GM18867 (cell line): ENCODE results near the gene PRUNE1.
A peak's percentile ranks its signal among the peaks of the same experiment; 100 is the strongest.

ENCODE experiments used
- ATAC-seq: cut with Tn5 transposase; IDR thresholded peaks from one replicate; pipeline ENCODE4 v1.9.1; 2021; ENCODE audit warnings: mild to moderate bottlenecking, moderate library complexity; ENCODE audit not compliant: unreplicated experiment

Gene PRUNE1

DNA sequence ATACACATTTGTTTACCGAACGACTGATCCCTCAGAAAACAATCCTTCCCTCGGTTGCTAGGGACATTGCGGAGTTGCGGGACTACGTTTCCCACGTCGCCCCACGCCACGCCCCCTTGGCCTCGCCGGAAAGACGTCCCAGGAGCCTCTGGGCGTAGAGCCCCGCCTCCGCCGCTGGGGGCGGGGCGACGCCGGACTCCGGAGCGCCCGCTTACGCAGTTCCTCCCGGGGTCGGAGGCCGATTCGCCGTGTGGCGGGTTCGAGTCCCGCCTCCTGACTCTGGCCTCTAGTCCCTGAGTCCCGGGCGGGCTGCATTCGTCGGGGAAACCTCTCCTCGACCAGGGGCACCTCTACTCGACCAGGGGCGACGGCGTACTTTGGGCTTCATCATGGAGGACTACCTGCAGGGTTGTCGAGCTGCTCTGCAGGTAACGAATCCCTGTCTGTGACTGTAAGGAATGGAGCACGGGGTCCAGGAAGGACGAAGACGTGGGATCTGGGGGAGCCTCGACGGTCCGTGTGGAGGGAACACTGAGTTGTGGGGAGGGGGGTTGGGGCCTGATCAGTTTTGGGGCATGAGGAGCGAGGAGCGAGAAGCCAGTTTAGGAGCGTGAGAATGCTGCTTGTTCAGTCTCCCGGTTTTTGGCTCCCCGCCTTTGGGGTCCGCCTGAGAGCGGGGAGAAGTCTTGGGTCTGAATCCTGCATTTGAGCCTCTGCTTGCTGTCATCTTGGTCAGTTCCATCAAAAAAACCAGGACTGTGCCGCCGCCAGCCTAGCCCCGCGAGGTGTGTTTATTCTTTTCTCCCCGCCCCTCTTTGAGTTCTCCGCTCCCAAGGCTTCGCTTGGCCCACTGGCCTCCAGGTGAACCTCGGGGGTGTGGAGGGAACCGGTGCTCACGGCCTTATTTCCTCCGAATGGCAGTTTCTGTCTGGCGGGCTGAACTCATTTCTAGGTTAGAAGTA is at the start of gene PRUNE1:
Gene PRUNE1, plus strand, starts transcription at position 206 of the 962 bp plus-strand sequence. Its CDS starts 184 bp downstream, at position 390.
- ATAC-seq, result peak; percentile 81

DNA sequence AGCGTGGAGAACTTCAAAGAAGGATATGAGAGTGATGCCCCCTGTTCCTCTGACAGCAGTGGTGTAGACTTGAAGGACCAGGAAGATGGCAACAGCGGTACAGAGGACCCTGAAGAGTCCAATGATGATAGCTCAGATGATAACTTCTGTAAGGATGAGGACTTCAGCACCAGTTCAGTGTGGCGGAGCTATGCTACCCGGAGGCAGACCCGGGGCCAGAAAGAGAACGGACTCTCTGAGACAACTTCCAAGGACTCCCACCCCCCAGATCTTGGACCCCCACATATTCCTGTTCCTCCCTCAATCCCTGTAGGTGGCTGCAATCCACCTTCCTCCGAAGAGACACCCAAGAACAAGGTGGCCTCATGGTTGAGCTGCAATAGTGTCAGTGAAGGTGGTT is 47.6 kb upstream of the PRUNE1 start:
- no peak for ATAC-seq

DNA sequence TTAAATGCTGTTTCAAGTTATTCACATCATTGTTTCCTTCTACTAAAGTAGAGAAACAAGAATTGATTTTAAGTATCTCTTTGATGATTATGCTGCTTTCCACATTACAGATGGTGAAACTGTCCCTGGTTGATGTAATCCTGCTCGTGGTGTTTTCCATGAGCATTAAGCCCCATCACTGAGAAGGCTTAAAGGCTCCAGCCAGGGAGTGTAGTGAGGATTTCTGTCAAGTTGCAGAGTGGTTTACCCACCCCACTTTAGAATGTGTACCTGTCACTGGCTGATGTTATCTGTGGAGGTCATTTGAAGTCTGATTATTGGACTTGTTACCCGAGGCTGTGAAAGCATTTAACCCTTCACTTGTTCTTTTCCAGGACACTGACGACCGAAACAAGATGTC is 46.5 kb upstream of the PRUNE1 start:
- no peak for ATAC-seq

GRCh38 chr1:150963321-150964163 is 44.7 kb upstream of the PRUNE1 start:
- ATAC-seq, result no peak

DNA sequence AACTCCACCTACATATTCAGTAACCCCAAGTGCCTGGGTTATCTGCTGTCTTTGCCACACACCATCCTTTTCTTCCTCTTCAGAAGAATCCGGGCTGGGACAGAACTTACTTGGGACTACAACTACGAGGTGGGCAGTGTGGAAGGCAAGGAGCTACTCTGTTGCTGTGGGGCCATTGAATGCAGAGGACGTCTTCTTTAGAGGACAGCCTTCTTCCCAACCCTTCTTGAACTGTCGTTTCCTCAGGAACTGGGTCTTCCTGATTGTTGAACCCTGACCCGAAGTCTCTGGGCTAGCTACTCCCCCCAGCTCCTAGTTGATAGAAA is 44.1 kb upstream of the PRUNE1 start:
- no peak for ATAC-seq

- ATAC-seq, result no peak
Observed at GRCh38 chr1:150965605-150966004, 42.6 kb upstream of the PRUNE1 start.

- ATAC-seq, result no peak
Observed at GRCh38 chr1:150966011-150966410, 42.2 kb upstream of the PRUNE1 start.

- no peak for ATAC-seq
Observed at GRCh38 chr1:150967936-150968335, 40.3 kb upstream of the PRUNE1 start.

- ATAC-seq, result no peak
Observed at GRCh38 chr1:150968491-150968890, 39.8 kb upstream of the PRUNE1 start.

DNA sequence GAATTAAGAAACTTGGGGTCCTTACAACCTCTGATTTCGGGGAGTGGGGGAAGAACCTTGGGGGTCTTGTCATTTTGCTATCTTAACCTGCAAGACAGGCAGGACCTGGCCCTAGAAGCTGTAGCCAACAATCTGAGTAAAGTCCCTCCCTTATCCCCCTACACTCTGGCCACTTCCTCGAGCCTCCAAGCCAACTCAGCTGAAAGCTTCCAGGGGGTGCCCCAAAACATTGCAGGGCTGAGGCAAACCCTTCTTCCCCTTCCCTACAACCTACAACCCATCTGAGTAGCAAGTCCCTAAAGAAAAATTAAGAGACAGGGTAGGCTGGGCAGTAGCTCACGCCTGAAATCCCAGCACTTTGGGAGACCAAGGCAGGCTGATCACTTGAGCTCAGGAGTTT is 38.6 kb upstream of the PRUNE1 start:
- ATAC-seq, result no peak

DNA sequence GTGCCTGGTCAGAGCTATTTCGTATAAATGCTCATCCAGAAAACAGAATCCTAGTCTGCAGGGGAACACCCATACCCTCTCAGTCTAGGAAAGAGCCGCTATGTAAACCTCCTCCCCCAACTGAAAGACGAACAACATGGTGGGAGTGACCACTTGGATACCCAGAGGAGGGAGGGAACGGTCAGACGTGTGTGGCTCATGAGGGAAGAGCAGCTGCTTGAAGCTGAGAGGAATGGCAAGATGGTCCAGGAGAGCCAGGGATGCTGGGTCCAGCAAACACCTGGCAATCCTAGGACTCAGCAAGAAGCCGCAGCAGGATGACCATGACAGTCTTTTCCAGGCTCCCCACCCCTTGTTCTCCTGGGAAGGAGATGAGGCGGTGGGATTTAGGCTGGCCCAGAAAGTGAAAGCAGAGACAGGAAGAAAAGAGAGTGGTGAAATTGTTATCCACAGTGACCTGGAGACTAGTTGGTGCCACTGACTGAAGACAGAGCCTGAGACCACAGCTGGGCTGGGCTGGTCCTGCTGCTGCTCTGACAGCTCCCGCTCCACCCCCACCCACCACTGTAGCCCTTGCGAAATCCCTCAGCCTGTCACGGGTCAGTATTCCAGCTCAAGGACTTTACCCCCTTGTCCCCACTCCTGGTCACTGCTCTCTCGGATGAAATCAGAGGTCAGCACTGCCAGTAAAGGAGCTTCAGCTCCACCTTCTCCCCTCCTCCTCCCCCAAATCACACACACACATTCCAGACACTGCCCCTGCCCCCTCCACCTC is 37.3 kb upstream of the PRUNE1 start:
- no peak for ATAC-seq

GRCh38 chr1:150971583-150972416 is 36.4 kb upstream of the PRUNE1 start:
- ATAC-seq, result no peak

- no peak for ATAC-seq
Observed at GRCh38 chr1:150972417-150972940, 35.8 kb upstream of the PRUNE1 start.

GRCh38 chr1:150973258-150973835 is 34.9 kb upstream of the PRUNE1 start:
- no peak for ATAC-seq

- peak; percentile 52 for ATAC-seq
Observed at GRCh38 chr1:150973836-150974579, 34.2 kb upstream of the PRUNE1 start.

- peak; percentile 56 for ATAC-seq
Observed at GRCh38 chr1:150974580-150975478, 33.4 kb upstream of the PRUNE1 start, which contains the start of gene CERS2. Gene CERS2, minus strand, starts transcription at chr1:150974835. Its CDS starts 5,745 bp downstream, at chr1:150969090.

DNA sequence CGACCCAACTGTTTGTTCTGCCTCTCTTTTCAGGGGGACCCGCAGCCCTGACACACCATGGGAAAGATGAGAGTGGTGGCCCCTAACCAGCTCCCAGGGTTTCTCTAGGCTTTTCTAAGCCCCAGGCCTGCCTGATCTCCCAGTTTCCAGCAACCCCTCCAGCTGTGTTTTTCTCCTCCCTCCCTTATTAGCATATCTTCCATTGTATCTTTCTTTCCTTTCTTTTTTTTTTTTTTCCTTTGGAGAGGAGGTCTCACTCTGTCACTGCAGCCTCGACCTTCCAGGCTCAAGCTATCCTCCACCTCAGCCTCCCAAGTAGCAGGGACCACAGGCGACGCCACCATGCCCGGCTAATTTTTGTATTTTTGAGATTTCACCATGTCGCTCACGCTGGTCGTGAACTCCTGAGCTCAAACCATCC is 31.8 kb upstream of the PRUNE1 start:
- no peak for ATAC-seq
